ENCODE measurements around the gene SLC25A13.

Gene SLC25A13

DNA sequence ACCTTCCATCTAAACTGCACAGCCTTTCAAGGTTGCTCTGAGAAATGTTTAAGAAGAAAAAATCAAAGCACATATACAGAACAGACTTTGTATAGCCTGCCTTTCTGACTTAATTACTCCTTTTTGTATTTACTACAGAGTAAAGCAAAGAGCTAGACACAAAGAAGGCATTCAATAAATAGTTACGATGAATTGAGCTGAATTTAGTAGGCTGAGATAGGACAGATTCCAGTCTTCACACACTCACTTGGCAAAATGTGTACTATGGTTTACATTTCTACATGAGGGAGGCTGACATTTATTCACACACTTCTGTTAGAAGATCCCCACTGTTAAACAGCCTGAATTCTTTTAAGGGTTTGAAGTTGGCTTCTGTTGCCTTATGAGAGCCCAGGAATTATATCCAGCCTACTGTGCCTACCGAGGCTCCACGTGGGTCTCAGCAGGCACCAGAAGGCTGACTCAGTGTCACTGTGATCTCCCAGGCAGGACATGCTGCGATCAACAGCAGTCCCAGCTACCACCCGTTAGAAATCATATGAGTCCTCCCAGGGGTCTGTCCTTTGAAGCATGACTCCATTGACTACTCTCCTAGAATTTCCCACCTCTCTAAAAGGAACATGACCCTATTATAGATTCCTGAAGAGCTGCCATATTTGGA lies 24.5 kb upstream of the SLC25A13 start:
- FAIRE-seq (no peak), DNase-seq (ENCODE audit: insufficient read length, low spot score) (no peak)
- no peak for TF ChIP-seq POLR2AphosphoS5 (IDR thresholded peaks at IDR 0.05; ENCODE audit: low read depth, low read length)
- no peak for TF ChIP-seq TAF1 (IDR thresholded peaks at IDR 0.05; ENCODE audit: low read depth, low read length)
- no peak for TF ChIP-seq POLR2A (IDR thresholded peaks at IDR 0.05; ENCODE audit: low read depth, low read length)
- TF ChIP-seq SPI1 (IDR thresholded peaks at IDR 0.05; ENCODE audit: low read depth, low read length), result no peak
- no peak for TF ChIP-seq POU2F2 (IDR thresholded peaks at IDR 0.05; ENCODE audit: low read depth, low read length)
- no peak for TF ChIP-seq PAX5 (IDR thresholded peaks at IDR 0.05; ENCODE audit: insufficient read depth, low read length, severe bottlenecking)

DNA sequence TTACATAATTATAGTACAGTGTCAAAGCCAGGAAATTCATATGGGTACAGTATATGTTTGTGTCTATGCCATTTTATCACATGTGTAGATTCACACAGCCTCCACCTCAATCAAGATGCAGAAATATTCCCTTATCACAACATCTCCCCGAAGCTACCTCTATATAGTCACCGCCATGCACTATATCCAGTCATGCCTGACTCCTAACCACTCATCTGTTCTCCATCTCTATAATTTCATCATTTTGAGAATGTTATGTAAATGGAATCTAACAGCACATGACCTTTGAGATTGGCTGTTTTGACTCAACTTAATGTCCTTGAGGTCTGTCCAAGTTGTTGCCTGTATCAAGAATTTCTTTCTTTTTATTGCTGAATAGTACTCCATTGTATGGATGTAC lies 22.3 kb upstream of the SLC25A13 start:
- FAIRE-seq (no peak), DNase-seq (ENCODE audit: insufficient read length, low spot score) (no peak)
- TF ChIP-seq PAX5 (IDR thresholded peaks at IDR 0.05; ENCODE audit: insufficient read depth, low read length, severe bottlenecking) (no peak), SPI1 (IDR thresholded peaks at IDR 0.05; ENCODE audit: low read depth, low read length) (no peak), POU2F2 (IDR thresholded peaks at IDR 0.05; ENCODE audit: low read depth, low read length) (no peak), POLR2AphosphoS5 (IDR thresholded peaks at IDR 0.05; ENCODE audit: low read depth, low read length) (no peak), POLR2A (IDR thresholded peaks at IDR 0.05; ENCODE audit: low read depth, low read length) (no peak), TAF1 (IDR thresholded peaks at IDR 0.05; ENCODE audit: low read depth, low read length) (no peak)

DNA sequence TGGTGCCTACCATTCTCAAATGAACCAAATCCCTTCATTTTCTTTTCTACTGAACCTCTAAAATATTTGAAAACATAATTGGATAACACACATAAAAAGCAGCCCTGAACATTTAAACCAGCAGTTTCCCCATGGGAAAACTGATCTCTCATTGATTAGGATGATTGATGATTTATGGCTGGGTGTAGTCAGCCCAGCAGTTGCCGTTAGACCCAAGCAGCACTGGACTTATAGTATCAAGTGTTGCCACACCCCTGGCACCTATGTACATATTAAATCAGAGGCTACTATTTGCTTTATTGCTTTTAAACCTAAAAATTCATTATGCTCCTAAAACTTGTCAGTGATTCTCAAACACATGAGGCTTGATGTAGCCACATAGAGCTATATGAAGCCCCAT lies 20.2 kb upstream of the SLC25A13 start:
- TF ChIP-seq POU2F2 (IDR thresholded peaks at IDR 0.05; ENCODE audit: low read depth, low read length) (no peak), SPI1 (IDR thresholded peaks at IDR 0.05; ENCODE audit: low read depth, low read length) (no peak), POLR2A (IDR thresholded peaks at IDR 0.05; ENCODE audit: low read depth, low read length) (no peak), PAX5 (IDR thresholded peaks at IDR 0.05; ENCODE audit: insufficient read depth, low read length, severe bottlenecking) (no peak)
- FAIRE-seq, result no peak

DNA sequence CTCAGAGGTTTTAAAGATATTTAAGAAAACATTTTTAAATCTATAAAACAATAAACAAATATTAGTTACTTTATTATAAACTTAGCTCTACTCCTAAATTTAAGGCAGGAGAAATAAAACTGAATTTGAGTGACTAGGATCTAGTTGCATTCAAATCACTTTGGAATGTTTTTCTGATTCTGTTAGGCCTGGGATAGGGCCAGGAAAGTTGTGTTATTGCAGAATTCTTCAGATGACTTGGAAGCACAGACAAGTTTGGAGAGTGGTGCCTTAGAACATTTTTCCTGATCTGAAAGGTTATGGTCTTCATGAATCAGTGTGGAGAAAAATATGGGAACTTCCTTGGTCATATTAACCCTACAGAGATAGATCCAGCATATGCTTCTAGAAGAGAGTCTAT lies 15.6 kb upstream of the SLC25A13 start:
- FAIRE-seq (no peak), DNase-seq (ENCODE audit: insufficient read length, low spot score) (no peak)
- TF ChIP-seq SPI1 (IDR thresholded peaks at IDR 0.05; ENCODE audit: low read depth, low read length), result no peak
- TF ChIP-seq POLR2A (IDR thresholded peaks at IDR 0.05; ENCODE audit: low read depth, low read length), result no peak
- no peak for TF ChIP-seq PAX5 (IDR thresholded peaks at IDR 0.05; ENCODE audit: insufficient read depth, low read length, severe bottlenecking)
- no peak for TF ChIP-seq POU2F2 (IDR thresholded peaks at IDR 0.05; ENCODE audit: low read depth, low read length)
- no peak for TF ChIP-seq POLR2AphosphoS5 (IDR thresholded peaks at IDR 0.05; ENCODE audit: low read depth, low read length)
- TF ChIP-seq TAF1 (IDR thresholded peaks at IDR 0.05; ENCODE audit: low read depth, low read length), result no peak

More for the DNA sequence above, 20.2 kb upstream of the SLC25A13 start:
- DNase-seq (ENCODE audit: insufficient read length, low spot score), result no peak

DNA sequence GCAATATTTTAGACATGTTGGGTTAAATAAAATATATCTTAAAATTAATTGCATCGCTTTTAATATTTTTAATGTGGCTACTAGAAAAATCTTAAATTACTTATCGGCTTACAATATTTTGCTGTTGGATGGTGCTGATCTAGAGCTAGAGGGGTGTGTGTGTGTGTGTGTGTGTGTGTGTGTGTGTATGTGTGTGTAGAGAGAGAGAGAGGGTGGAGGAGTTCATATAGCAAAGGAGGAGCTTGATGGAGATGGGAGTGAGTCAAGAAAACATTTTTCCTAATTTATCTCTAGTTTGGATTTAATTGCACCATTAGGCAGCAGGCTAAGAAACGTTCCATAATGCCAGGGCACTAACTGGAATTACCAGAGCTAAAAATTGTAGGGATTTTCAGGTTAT lies 10.4 kb upstream of the SLC25A13 start:
- DNase-seq (ENCODE audit: insufficient read length, low spot score) (no peak), FAIRE-seq (no peak)
- TF ChIP-seq POU2F2 (IDR thresholded peaks at IDR 0.05; ENCODE audit: low read depth, low read length), result no peak
- TF ChIP-seq SPI1 (IDR thresholded peaks at IDR 0.05; ENCODE audit: low read depth, low read length), result no peak
- no peak for TF ChIP-seq POLR2A (IDR thresholded peaks at IDR 0.05; ENCODE audit: low read depth, low read length)
- no peak for TF ChIP-seq TAF1 (IDR thresholded peaks at IDR 0.05; ENCODE audit: low read depth, low read length)
- no peak for TF ChIP-seq POLR2AphosphoS5 (IDR thresholded peaks at IDR 0.05; ENCODE audit: low read depth, low read length)
- no peak for TF ChIP-seq PAX5 (IDR thresholded peaks at IDR 0.05; ENCODE audit: insufficient read depth, low read length, severe bottlenecking)

DNA sequence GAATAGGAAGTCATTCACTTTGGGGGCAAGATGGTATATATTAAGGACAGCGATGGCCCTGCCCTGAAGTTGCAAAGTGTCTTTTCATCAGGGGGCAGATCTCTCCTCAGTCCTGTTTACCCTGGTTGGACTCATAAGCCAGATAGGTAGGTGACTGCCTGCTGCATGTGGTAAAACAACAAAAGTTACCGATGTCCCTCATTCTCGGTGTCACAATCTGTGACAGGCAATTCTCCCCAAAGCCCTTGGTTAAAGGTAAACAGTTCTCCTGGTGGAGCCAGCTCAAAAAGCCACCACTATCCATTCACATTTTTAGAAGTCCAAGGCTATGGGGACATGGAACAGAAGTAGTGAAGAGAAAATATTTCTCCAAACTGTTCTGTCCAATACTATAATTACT lies 9.9 kb upstream of the SLC25A13 start:
- FAIRE-seq (no peak), DNase-seq (ENCODE audit: insufficient read length, low spot score) (no peak)
- TF ChIP-seq POLR2AphosphoS5 (IDR thresholded peaks at IDR 0.05; ENCODE audit: low read depth, low read length) (no peak), TAF1 (IDR thresholded peaks at IDR 0.05; ENCODE audit: low read depth, low read length) (no peak), SPI1 (IDR thresholded peaks at IDR 0.05; ENCODE audit: low read depth, low read length) (no peak)

DNA sequence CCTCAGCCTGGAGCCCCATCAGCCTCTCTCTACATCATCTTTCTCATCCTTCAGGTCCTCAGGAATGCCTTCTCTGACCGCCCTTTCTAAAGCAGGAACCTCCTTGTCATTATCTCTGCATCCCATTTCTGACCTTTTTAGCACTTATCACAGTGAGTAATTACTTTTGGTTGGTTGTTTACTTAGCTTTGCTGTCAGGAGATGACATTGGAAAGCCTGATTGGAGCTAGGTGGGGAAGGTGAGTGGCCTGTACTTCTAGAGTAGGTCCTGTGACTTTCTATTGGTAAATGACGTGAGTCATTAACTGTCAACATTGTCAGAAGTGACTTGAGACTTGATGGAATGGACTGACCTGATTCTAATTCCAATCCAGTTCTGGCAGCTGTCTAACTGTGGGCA lies 9.3 kb upstream of the SLC25A13 start:
- no peak for FAIRE-seq
- no peak for DNase-seq (ENCODE audit: insufficient read length, low spot score)
- TF ChIP-seq POU2F2 (IDR thresholded peaks at IDR 0.05; ENCODE audit: low read depth, low read length) (no peak), TAF1 (IDR thresholded peaks at IDR 0.05; ENCODE audit: low read depth, low read length) (no peak), PAX5 (IDR thresholded peaks at IDR 0.05; ENCODE audit: insufficient read depth, low read length, severe bottlenecking) (no peak), SPI1 (IDR thresholded peaks at IDR 0.05; ENCODE audit: low read depth, low read length) (no peak), POLR2AphosphoS5 (IDR thresholded peaks at IDR 0.05; ENCODE audit: low read depth, low read length) (no peak), POLR2A (IDR thresholded peaks at IDR 0.05; ENCODE audit: low read depth, low read length) (no peak)

DNA sequence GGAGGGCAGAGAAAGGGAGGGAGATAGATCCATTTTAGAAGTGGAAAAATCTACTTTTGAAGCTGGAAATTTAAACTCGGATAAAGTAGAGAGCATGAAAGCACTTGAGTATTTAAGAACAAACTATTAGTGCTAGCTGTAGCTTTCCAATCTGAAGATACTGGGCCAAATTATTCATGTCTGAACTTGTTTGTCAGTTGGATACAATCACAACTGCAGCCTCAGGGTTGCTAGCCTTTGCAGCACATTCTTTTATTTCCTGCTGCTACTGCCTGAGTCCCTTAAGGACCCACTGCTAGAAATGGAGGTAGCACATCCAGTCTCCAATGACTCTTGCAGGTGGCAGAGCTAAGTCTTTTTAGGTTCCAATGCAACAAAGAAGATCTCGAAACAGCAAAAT lies 8.3 kb upstream of the SLC25A13 start:
- TF ChIP-seq TAF1 (IDR thresholded peaks at IDR 0.05; ENCODE audit: low read depth, low read length) (no peak), POLR2AphosphoS5 (IDR thresholded peaks at IDR 0.05; ENCODE audit: low read depth, low read length) (no peak), POU2F2 (IDR thresholded peaks at IDR 0.05; ENCODE audit: low read depth, low read length) (no peak), POLR2A (IDR thresholded peaks at IDR 0.05; ENCODE audit: low read depth, low read length) (no peak), PAX5 (IDR thresholded peaks at IDR 0.05; ENCODE audit: insufficient read depth, low read length, severe bottlenecking) (no peak), SPI1 (IDR thresholded peaks at IDR 0.05; ENCODE audit: low read depth, low read length) (no peak)
- FAIRE-seq (no peak), DNase-seq (ENCODE audit: insufficient read length, low spot score) (no peak)

DNA sequence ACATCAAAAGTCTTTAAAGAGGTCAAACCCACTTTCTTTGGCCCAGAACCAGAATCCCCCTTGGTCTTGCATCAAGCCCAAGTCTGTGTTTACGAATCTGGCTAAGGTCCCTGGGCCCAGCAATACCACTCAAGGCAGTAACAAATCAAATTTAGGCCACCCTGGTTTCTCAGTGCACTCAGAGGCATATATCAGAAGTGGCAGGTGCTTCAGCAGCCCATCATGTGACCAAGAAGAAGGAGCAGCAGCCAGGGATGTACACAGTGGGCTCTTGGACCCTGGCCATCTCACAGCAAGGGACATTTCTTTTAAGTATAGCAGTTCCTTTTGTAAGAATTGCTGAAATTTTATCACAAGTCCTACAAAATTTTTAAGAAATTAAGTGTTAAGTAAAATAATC lies 7.3 kb upstream of the SLC25A13 start:
- no peak for DNase-seq (ENCODE audit: insufficient read length, low spot score)
- no peak for TF ChIP-seq PAX5 (IDR thresholded peaks at IDR 0.05; ENCODE audit: insufficient read depth, low read length, severe bottlenecking)
- TF ChIP-seq SPI1 (IDR thresholded peaks at IDR 0.05; ENCODE audit: low read depth, low read length), result no peak
- TF ChIP-seq POLR2AphosphoS5 (IDR thresholded peaks at IDR 0.05; ENCODE audit: low read depth, low read length), result no peak
- no peak for TF ChIP-seq POLR2A (IDR thresholded peaks at IDR 0.05; ENCODE audit: low read depth, low read length)
- TF ChIP-seq POU2F2 (IDR thresholded peaks at IDR 0.05; ENCODE audit: low read depth, low read length), result no peak
- TF ChIP-seq TAF1 (IDR thresholded peaks at IDR 0.05; ENCODE audit: low read depth, low read length), result no peak
- no peak for FAIRE-seq

DNA sequence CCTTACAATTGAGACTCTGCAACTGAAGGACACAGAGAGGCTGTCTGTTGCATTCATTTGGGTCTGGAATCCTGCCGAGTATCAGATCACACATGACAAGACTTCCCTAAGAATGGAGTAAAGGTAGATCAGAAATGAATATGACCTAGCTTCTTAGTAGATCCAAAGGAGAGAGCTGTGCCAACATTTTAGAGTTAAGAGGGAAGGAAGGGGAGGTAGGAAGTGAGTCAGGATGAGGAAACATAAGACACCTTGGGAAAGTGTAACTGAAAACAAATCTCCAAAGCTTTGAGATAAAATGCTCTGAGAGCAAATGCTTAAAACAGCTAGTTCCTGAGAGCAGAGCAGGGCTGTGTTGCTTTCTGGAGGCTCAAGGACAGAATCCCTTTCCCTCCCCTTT lies 6.1 kb upstream of the SLC25A13 start:
- FAIRE-seq (no peak), DNase-seq (ENCODE audit: insufficient read length, low spot score) (no peak)
- no peak for TF ChIP-seq TAF1 (IDR thresholded peaks at IDR 0.05; ENCODE audit: low read depth, low read length)

All from GM12891 (cell line).